ENCODE measurements around the gene SLC23A1.

DNA sequence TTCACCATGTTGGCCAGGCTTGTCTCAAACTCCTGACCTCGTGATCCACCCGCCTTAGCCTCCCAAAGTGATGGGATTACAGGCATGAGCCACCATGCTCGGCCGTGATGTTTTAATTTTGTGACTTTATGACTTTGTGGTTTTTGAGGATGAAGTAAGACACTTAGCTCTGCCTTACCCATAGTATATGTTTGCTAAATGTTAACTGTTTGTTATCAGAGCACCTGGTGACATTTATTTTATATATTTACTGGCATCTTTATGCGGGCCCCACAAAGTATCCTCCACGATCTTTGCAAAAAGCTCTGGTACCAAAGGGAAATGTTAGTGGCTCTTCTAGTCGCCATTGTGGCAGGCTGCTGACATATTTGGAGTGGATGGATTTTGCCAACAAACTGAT is 6.7 kb downstream of the SLC23A1 start:
- no peak for TF ChIP-seq EP300 (IDR thresholded peaks at IDR 0.05; ENCODE audit: borderline replicate concordance)
- TF ChIP-seq, protein P1, sequence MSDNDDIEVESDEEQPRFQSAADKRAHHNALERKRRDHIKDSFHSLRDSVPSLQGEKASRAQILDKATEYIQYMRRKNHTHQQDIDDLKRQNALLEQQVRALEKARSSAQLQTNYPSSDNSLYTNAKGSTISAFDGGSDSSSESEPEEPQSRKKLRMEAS (IDR thresholded peaks at IDR 0.05), result no peak
- TF ChIP-seq RAD21 (IDR thresholded peaks at IDR 0.05; ENCODE audit: low read depth), result no peak
- TF ChIP-seq EGR1 (IDR thresholded peaks at IDR 0.05), result no peak
- no peak for TF ChIP-seq ZBTB7A (IDR thresholded peaks at IDR 0.05; ENCODE audit: low read depth)
- TF ChIP-seq YY1 (IDR thresholded peaks at IDR 0.05; ENCODE audit: low read depth), result no peak
- no peak for TF ChIP-seq TCF12 (IDR thresholded peaks at IDR 0.05; ENCODE audit: low read depth)
- TF ChIP-seq, protein P2, sequence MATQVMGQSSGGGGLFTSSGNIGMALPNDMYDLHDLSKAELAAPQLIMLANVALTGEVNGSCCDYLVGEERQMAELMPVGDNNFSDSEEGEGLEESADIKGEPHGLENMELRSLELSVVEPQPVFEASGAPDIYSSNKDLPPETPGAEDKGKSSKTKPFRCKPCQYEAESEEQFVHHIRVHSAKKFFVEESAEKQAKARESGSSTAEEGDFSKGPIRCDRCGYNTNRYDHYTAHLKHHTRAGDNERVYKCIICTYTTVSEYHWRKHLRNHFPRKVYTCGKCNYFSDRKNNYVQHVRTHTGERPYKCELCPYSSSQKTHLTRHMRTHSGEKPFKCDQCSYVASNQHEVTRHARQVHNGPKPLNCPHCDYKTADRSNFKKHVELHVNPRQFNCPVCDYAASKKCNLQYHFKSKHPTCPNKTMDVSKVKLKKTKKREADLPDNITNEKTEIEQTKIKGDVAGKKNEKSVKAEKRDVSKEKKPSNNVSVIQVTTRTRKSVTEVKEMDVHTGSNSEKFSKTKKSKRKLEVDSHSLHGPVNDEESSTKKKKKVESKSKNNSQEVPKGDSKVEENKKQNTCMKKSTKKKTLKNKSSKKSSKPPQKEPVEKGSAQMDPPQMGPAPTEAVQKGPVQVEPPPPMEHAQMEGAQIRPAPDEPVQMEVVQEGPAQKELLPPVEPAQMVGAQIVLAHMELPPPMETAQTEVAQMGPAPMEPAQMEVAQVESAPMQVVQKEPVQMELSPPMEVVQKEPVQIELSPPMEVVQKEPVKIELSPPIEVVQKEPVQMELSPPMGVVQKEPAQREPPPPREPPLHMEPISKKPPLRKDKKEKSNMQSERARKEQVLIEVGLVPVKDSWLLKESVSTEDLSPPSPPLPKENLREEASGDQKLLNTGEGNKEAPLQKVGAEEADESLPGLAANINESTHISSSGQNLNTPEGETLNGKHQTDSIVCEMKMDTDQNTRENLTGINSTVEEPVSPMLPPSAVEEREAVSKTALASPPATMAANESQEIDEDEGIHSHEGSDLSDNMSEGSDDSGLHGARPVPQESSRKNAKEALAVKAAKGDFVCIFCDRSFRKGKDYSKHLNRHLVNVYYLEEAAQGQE (IDR thresholded peaks at IDR 0.05; ENCODE audit: low read depth), result no peak
- TF ChIP-seq TAF1 (IDR thresholded peaks at IDR 0.05; ENCODE audit: low read depth), result no peak
- no peak for TF ChIP-seq TEAD4 (IDR thresholded peaks at IDR 0.05)
- no peak for TF ChIP-seq CREB1 (IDR thresholded peaks at IDR 0.05; ENCODE audit: low read depth)
- no peak for TF ChIP-seq CEBPB (IDR thresholded peaks at IDR 0.05)
- no peak for TF ChIP-seq NFIC (IDR thresholded peaks at IDR 0.05)
- no peak for TF ChIP-seq FOXM1 (IDR thresholded peaks at IDR 0.05; ENCODE audit: borderline replicate concordance, low read depth)

Data from Ishikawa (cell line).